Hepatocyte (in vitro differentiated cells): ENCODE results near the gene MACROD2. TPM values are rescaled to one million over a fixed set of nuclear protein-coding genes. Genes with fewer than 3 reads are reported as not detected.

Experiments
- DNase-seq: peaks from one replicate; pipeline ENCODE4 v3.0.0-alpha.2; 2016; ENCODE audit warnings: low spot score
- H2AFZ ChIP-seq: fragments of 200-600 bp; sonication (generic); 2 replicates; pipeline ENCODE4 v1.6.0; 2016; ENCODE audit warnings: antibody characterized with exemption, mild to moderate bottlenecking
- H3K27ac ChIP-seq: fragments of 200-600 bp; sonication (generic); 2 replicates; pipeline ENCODE4 v1.5.1; 2016; ENCODE audit warnings: mild to moderate bottlenecking
- H3K27me3 ChIP-seq: fragments of 200-600 bp; sonication (generic); 2 replicates; pipeline ENCODE4 v1.6.1; 2016
- H3K36me3 ChIP-seq: fragments of 200-600 bp; sonication (generic); replicated peaks from 2 replicates; pipeline ENCODE4 v1.5.1; 2016; ENCODE audit warnings: low read depth; ENCODE audit not compliant: insufficient read depth
- H3K4me1 ChIP-seq: fragments of 200-600 bp; sonication (generic); 2 replicates; pipeline ENCODE4 v1.5.1; 2016; ENCODE audit warnings: mild to moderate bottlenecking, moderate library complexity; ENCODE audit not compliant: insufficient read depth
- H3K4me2 ChIP-seq: fragments of 200-600 bp; sonication (generic); 2 replicates; pipeline ENCODE4 v1.6.0; 2016
- H3K4me3 ChIP-seq: fragments of 200-600 bp; sonication (generic); 2 replicates; pipeline ENCODE4 v1.5.1; 2016; ENCODE audit warnings: mild to moderate bottlenecking
- H3K79me2 ChIP-seq: fragments of 200-600 bp; sonication (generic); 2 replicates; pipeline ENCODE4 v1.6.0; 2017; ENCODE audit warnings: mild to moderate bottlenecking
- H3K9me2 ChIP-seq: fragments of 200-600 bp; sonication (generic); replicated peaks from 2 replicates; pipeline ENCODE4 v1.6.0; 2017; ENCODE audit warnings: mild to moderate bottlenecking; ENCODE audit not compliant: insufficient read depth
- H3K9me3 ChIP-seq: fragments of 200-600 bp; sonication (generic); 2 replicates; pipeline ENCODE4 v1.5.1; 2016; ENCODE audit warnings: low read depth, mild to moderate bottlenecking
- H4K20me1 ChIP-seq: fragments of 200-600 bp; sonication (generic); 2 replicates; pipeline ENCODE4 v1.6.0; 2016; ENCODE audit warnings: mild to moderate bottlenecking; ENCODE audit not compliant: insufficient read depth, poor library complexity, severe bottlenecking
- CTCF ChIP-seq: fragments of 200-600 bp; sonication (generic); IDR thresholded peaks from 2 replicates; pipeline ENCODE4 v1.5.1; 2016; ENCODE audit warnings: antibody characterized with exemption, mild to moderate bottlenecking; ENCODE audit not compliant: poor library complexity
- EZH2 ChIP-seq: fragments of 200-600 bp; sonication (generic); IDR thresholded peaks from 2 replicates; pipeline ENCODE4 v1.6.1; 2016; ENCODE audit warnings: antibody characterized with exemption, mild to moderate bottlenecking, borderline replicate concordance
- EZH2phosphoT487 ChIP-seq: fragments of 200-600 bp; sonication (generic); IDR thresholded peaks from one replicate; pipeline ENCODE4 v1.6.1; 2018; ENCODE audit warnings: antibody characterized with exemption, mild to moderate bottlenecking, low read depth, moderate library complexity; ENCODE audit not compliant: unreplicated experiment, severe bottlenecking
- WGBS: methylation state at CpG from one replicate; pipeline ENCODE4 v1.1.6; 2016; ENCODE audit warnings: low lambda C conversion rate; ENCODE audit errors: missing lambda C conversion rate; 5-methylcytosine and 5-hydroxymethylcytosine counted together
- polyA plus RNA-seq: library from polyadenylated mRNA; unstranded; fragments of >200 nt; fragmentation: Nextera tagmentation; extraction: Ambion mirVana; gene quantifications from 2 replicates; pipeline ENCODE4 v1.2.1, GENCODE V29; 2016
- total RNA-seq: library from RNA; depleted of rRNA; stranded (reverse); fragments of >200 nt; gene quantifications from 2 replicates; pipeline ENCODE4 v1.2.3, GENCODE V29; 2014

The MACROD2 gene
- total and polyA plus RNA-seq, 2 experiments from 2014 or later: 2.4 to 3.1 TPM

GRCh38 chr20:15742087-15742486, 1746.8 kb downstream of the MACROD2 start:
- Histone ChIP-seq H3K9me3 (no peaks in the 10 kb centered on the region), H3K4me1 (no peaks in the 10 kb centered on the region), H3K27ac (no peak overlapping the region), H3K4me3 (no peak overlapping the region), H3K27me3 (no peaks in the 10 kb centered on the region), H3K36me3 (no peaks in the 10 kb centered on the region), H3K4me2 (no peak overlapping the region), H2AFZ (no peak overlapping the region), H3K9me2 (no peaks in the 10 kb centered on the region), H4K20me1 (no peaks in the 10 kb centered on the region), H3K79me2 (no peaks in the 10 kb centered on the region)
- 93% methylated on average over 1 of the region's 1 CpG for WGBS
- no peak for DNase-seq
- no peak for TF ChIP-seq EZH2
- no peak for TF ChIP-seq EZH2phosphoT487
- TF ChIP-seq CTCF: no peak

GRCh38 chr20:15742627-15743026, 1747.3 kb downstream of the MACROD2 start:
- Histone ChIP-seq H3K4me2 (no peak overlapping the region), H3K9me3 (no peaks in the 10 kb centered on the region), H3K4me3 (no peak overlapping the region), H3K27me3 (no peaks in the 10 kb centered on the region), H3K79me2 (no peaks in the 10 kb centered on the region), H3K27ac (no peak overlapping the region), H4K20me1 (no peaks in the 10 kb centered on the region), H3K36me3 (no peaks in the 10 kb centered on the region), H3K4me1 (no peaks in the 10 kb centered on the region), H2AFZ (no peak overlapping the region), H3K9me2 (no peaks in the 10 kb centered on the region)
- WGBS: 89% methylated on average over 1 of the region's 1 CpG
- DNase-seq: no peak
- no peak for TF ChIP-seq EZH2phosphoT487

GRCh38 chr20:15756002-15756753, 1760.9 kb downstream of the MACROD2 start:
- H4K20me1 ChIP-seq: no peaks in the 10 kb centered on the region
- H3K27ac ChIP-seq: no peak overlapping the region
- no peak for DNase-seq
- H3K9me2 ChIP-seq: no peaks in the 10 kb centered on the region
- no peaks in the 10 kb centered on the region for H3K9me3 ChIP-seq
- WGBS: 83% methylated on average over 3 of the region's 3 CpGs
- no peaks in the 10 kb centered on the region for H3K79me2 ChIP-seq
- no peaks in the 10 kb centered on the region for H3K4me1 ChIP-seq
- no peak overlapping the region for H2AFZ ChIP-seq
- no peak overlapping the region for H3K4me2 ChIP-seq
- no peaks in the 10 kb centered on the region for H3K36me3 ChIP-seq
- no peak for TF ChIP-seq EZH2
- no peak for TF ChIP-seq CTCF
- no peak for TF ChIP-seq EZH2phosphoT487
- no peak overlapping the region for H3K4me3 ChIP-seq
- no peaks in the 10 kb centered on the region for H3K27me3 ChIP-seq

- no peaks in the 10 kb centered on the region for H3K27me3 ChIP-seq
- no peak overlapping the region for H3K4me3 ChIP-seq
- no peaks in the 10 kb centered on the region for H3K9me2 ChIP-seq
- H4K20me1 ChIP-seq: no peaks in the 10 kb centered on the region
- no peaks in the 10 kb centered on the region for H3K36me3 ChIP-seq
- no peaks in the 10 kb centered on the region for H3K79me2 ChIP-seq
- TF ChIP-seq EZH2: no peak
- no peak for TF ChIP-seq EZH2phosphoT487
- no peak for TF ChIP-seq CTCF
- DNase-seq: no peak
- H3K4me1 ChIP-seq: no peaks in the 10 kb centered on the region
- no peak overlapping the region for H2AFZ ChIP-seq
- WGBS: 64% methylated on average over 2 of the region's 2 CpGs
- H3K27ac ChIP-seq: no peak overlapping the region
- H3K4me2 ChIP-seq: no peak overlapping the region
- no peaks in the 10 kb centered on the region for H3K9me3 ChIP-seq
These were observed 1761.4 kb downstream of the MACROD2 start for GRCh38 chr20:15756754-15757115.
